Measurements from ENCODE around the gene DHTKD1.

DNA sequence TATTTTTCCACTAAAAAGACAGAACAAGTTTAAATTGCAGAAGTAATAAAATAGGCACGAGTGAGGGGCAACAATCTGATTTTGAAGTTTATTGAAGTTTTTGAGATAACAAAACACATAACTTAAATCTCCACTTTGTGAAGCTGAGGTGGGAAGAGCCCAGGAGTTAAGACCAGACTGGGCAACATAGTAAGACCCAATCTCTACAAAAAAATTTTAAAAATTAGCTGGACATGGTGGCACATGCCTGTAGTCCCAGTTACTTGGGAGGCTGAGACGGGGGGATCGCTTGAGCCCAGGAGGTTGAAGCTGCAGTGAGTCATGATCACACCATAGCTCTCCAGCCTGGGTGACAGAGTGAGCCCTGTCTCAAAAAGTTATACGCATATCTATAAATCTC lies 37.4 kb upstream of the DHTKD1 start:
- TF ChIP-seq, protein P1, sequence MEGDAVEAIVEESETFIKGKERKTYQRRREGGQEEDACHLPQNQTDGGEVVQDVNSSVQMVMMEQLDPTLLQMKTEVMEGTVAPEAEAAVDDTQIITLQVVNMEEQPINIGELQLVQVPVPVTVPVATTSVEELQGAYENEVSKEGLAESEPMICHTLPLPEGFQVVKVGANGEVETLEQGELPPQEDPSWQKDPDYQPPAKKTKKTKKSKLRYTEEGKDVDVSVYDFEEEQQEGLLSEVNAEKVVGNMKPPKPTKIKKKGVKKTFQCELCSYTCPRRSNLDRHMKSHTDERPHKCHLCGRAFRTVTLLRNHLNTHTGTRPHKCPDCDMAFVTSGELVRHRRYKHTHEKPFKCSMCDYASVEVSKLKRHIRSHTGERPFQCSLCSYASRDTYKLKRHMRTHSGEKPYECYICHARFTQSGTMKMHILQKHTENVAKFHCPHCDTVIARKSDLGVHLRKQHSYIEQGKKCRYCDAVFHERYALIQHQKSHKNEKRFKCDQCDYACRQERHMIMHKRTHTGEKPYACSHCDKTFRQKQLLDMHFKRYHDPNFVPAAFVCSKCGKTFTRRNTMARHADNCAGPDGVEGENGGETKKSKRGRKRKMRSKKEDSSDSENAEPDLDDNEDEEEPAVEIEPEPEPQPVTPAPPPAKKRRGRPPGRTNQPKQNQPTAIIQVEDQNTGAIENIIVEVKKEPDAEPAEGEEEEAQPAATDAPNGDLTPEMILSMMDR (IDR thresholded peaks at IDR 0.05; ENCODE audit: low read length), result no peak
- no peak for TF ChIP-seq EZH2 (IDR thresholded peaks at IDR 0.05; ENCODE audit: borderline replicate concordance, low read length)

Measured in OCI-LY1 (cell line).